ENCODE data around the gene BUD13. TPM values are rescaled to one million over a fixed set of nuclear protein-coding genes. Genes with fewer than 3 reads are reported as not detected.
A peak's percentile ranks its signal among the peaks of the same experiment; 100 is the strongest.

BUD13 gene
- total RNA-seq, 3 donors from 2014 or later: 9.9 to 19.8 (median 15.1) TPM

DNA sequence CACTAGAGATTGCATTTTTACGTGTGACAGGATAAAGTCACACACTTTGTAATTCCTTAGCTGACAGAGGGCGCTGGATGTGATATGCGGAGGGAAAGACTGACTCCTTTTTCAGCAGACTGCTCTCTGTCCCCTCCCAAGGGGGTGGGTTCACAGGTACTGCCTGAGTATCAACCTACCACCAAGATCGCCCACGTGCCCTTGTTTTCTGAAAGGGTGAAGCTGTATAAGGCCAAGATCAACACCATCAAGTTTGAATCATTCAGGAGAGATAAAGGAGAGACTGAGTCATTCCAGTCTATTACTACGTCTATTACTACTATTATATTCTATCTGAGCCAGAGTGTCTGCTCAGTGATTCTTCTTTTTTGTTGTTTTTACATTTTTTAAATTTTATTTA is 30.7 kb downstream of the BUD13 start:
- DNase-seq (ENCODE audit: low spot score in 2 of 2): no peak
- H3K4me3 ChIP-seq: no peak overlapping the region
- no peaks in the 10 kb centered on the region for H3K36me3 ChIP-seq
- no peak overlapping the region for H3K27ac ChIP-seq
- no peaks in the 10 kb centered on the region for H3K9me3 ChIP-seq
- TF ChIP-seq POLR2A (IDR thresholded peaks at IDR 0.05): no peak
- TF ChIP-seq CTCF (IDR thresholded peaks at IDR 0.05): no peak
- TF ChIP-seq POLR2AphosphoS5 (IDR thresholded peaks at IDR 0.05): no peak
- intact Hi-C loops (cut with DNase I; ENCODE audit: low total_unique reads): no loop called here
- no peaks in the 10 kb centered on the region for H3K27me3 ChIP-seq
- H3K4me1 ChIP-seq: no peaks in the 10 kb centered on the region

- DNase-seq (ENCODE audit: low spot score in 2 of 2): no peak
- H3K27me3 ChIP-seq: no peaks in the 10 kb centered on the region
- H3K27ac ChIP-seq: no peak overlapping the region
- TF ChIP-seq POLR2AphosphoS5 (IDR thresholded peaks at IDR 0.05) (no peak), CTCF (IDR thresholded peaks at IDR 0.05) (no peak), POLR2A (IDR thresholded peaks at IDR 0.05) (no peak)
- no peak overlapping the region for H3K4me3 ChIP-seq
- intact Hi-C loops (cut with DNase I; ENCODE audit: low total_unique reads): no loop called here
- no peaks in the 10 kb centered on the region for H3K36me3 ChIP-seq
- H3K9me3 ChIP-seq: no peaks in the 10 kb centered on the region
- H3K4me1 ChIP-seq: no peaks in the 10 kb centered on the region
Measured at GRCh38 chr11:116740741-116741140, 32.0 kb downstream of the BUD13 start.

DNA sequence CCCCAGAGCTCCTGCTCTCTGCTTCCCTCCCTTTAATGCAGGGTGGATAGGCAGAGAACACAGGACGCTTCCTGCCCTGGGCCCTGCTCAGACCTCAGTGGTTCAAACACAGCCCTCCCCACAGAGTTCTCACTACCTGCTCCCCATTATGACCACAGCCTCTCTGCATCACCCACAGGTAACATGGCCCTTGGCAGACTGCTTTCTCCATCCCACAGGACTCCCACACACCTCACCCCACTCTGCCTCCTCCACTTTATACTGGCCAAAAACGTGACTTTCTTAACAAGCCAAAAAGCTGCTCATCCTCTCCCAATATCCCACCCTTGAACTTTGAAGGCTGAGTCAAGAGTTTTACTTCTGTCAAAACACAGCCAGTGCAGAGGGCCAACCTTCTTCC is 33.8 kb downstream of the BUD13 start:
- Histone ChIP-seq H3K27me3 (no peaks in the 10 kb centered on the region), H3K4me3 (no peak overlapping the region), H3K36me3 (no peaks in the 10 kb centered on the region), H3K27ac (no peak overlapping the region), H3K4me1 (no peaks in the 10 kb centered on the region), H3K9me3 (no peaks in the 10 kb centered on the region)
- no peak for DNase-seq (ENCODE audit: low spot score in 2 of 2)
- TF ChIP-seq POLR2A (IDR thresholded peaks at IDR 0.05) (no peak), CTCF (IDR thresholded peaks at IDR 0.05) (no peak), POLR2AphosphoS5 (IDR thresholded peaks at IDR 0.05) (no peak)
- intact Hi-C loops (cut with DNase I; ENCODE audit: low total_unique reads): no loop called here

DNA sequence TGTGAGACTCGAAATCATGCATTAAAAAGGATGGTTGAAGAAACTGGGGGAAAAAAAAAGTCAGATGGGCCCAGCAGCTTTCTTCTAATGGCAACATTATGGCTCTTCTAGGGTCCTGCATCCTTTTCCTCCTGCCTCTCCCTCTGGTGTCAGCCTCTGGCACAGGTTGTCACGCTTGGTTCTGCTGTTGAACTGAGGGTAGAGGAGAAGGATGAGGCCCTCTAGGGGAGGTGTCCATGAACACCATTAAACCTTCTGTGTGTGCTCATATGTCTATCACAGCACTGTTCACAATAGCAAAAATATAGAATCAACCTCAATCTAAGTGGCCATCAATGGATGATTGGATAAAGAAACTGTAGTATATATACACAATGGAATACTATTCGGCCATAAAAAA is 36.0 kb downstream of the BUD13 start:
- TF ChIP-seq POLR2AphosphoS5 (IDR thresholded peaks at IDR 0.05): no peak
- no peak for TF ChIP-seq POLR2A (IDR thresholded peaks at IDR 0.05)
- TF ChIP-seq CTCF (IDR thresholded peaks at IDR 0.05): no peak
- no peak overlapping the region for H3K27ac ChIP-seq
- no peak overlapping the region for H3K4me3 ChIP-seq
- DNase-seq (ENCODE audit: low spot score in 2 of 2): no peak
- no peaks in the 10 kb centered on the region for H3K36me3 ChIP-seq
- no peaks in the 10 kb centered on the region for H3K4me1 ChIP-seq
- no peaks in the 10 kb centered on the region for H3K9me3 ChIP-seq
- H3K27me3 ChIP-seq: no peaks in the 10 kb centered on the region
- intact Hi-C loops (cut with DNase I; ENCODE audit: low total_unique reads): no loop called here

- H3K9me3 ChIP-seq: no peaks in the 10 kb centered on the region
- TF ChIP-seq POLR2AphosphoS5 (IDR thresholded peaks at IDR 0.05): no peak
- no peaks in the 10 kb centered on the region for H3K4me1 ChIP-seq
- H3K27me3 ChIP-seq: no peaks in the 10 kb centered on the region
- DNase-seq (ENCODE audit: low spot score in 2 of 2): peak in 1 of 2 donors; percentile 17
- no peak overlapping the region for H3K27ac ChIP-seq
- no peak overlapping the region for H3K4me3 ChIP-seq
- intact Hi-C loops (cut with DNase I; ENCODE audit: low total_unique reads): no loop called here
- H3K36me3 ChIP-seq: no peaks in the 10 kb centered on the region
Measured at GRCh38 chr11:116733969-116734508, 38.7 kb downstream of the BUD13 start.

Measured in breast epithelium (tissue), 4 donors.